G401 (cell line): Measurements from ENCODE around the gene PHLDA2. TPM values are rescaled to one million over a fixed set of nuclear protein-coding genes. Genes with fewer than 3 reads are reported as not detected.
"Not testable (repeated sequence)": the region's sequence is repeated elsewhere in the genome, so short reads cannot be mapped to it uniquely, and the experiment has no call there.

Experiments
- DNase-seq: peaks from one replicate; pipeline ENCODE4 v3.0.0-alpha.2; 2015; ENCODE audit warnings: low spot score
- in situ Hi-C: cut with HindIII; loops from 2 replicates; pipeline ENCODE4 v1.10.0; 2016; ENCODE audit warnings: low sequenced_read_pairs, mixed read lengths
- total RNA-seq: library from RNA; depleted of rRNA; stranded (reverse); fragments of >200 nt; shearing (Covaris generic); gene quantifications from 2 replicates; pipeline ENCODE4 v1.2.3, GENCODE V29; 2014

The PHLDA2 gene
- total RNA-seq, 1 experiment from 2014 or later, result 3.1 TPM

- in situ Hi-C loops, result no loop called here
Measured at GRCh38 chr11:2919188-2919587, 10.0 kb downstream of the PHLDA2 start.

GRCh38 chr11:2917842-2918490, 11.3 kb downstream of the PHLDA2 start:
- DNase-seq, result no peak
- in situ Hi-C loops, result no loop called here

More at GRCh38 chr11:2919188-2919587, 10.0 kb downstream of the PHLDA2 start:
- DNase-seq, result no peak

- in situ Hi-C loops, result no loop called here
- DNase-seq, result no peak
Measured at GRCh38 chr11:2916892-2917645, 12.2 kb downstream of the PHLDA2 start.

- no peak for DNase-seq
- in situ Hi-C loops, result no loop called here
Measured at GRCh38 chr11:2916114-2916891, 12.9 kb downstream of the PHLDA2 start.

- in situ Hi-C loops, result no loop called here
- no peak for DNase-seq
Measured at GRCh38 chr11:2915473-2915872, 13.7 kb downstream of the PHLDA2 start.

GRCh38 chr11:2914455-2915195, 14.6 kb downstream of the PHLDA2 start:
- DNase-seq, result no peak

GRCh38 chr11:2913776-2914175, 15.4 kb downstream of the PHLDA2 start:
- no peak for DNase-seq
- in situ Hi-C loops, result no loop called here

More at GRCh38 chr11:2914455-2915195, 14.6 kb downstream of the PHLDA2 start:
- in situ Hi-C loops, result no loop called here

GRCh38 chr11:2913019-2913431, 16.2 kb downstream of the PHLDA2 start:
- no peak for DNase-seq
- in situ Hi-C loops, result no loop called here

- DNase-seq, result no peak
- in situ Hi-C loops, result no loop called here
Measured at GRCh38 chr11:2912498-2912897, 16.7 kb downstream of the PHLDA2 start.

GRCh38 chr11:2911785-2912391, 17.3 kb downstream of the PHLDA2 start:
- no peak for DNase-seq
- in situ Hi-C loops, result no loop called here

- no peak for DNase-seq
- in situ Hi-C loops, result no loop called here
Measured at GRCh38 chr11:2911088-2911784, 18.0 kb downstream of the PHLDA2 start.

- no peak for DNase-seq
- in situ Hi-C loops, result no loop called here
Measured at GRCh38 chr11:2910401-2910955, 18.7 kb downstream of the PHLDA2 start.

- in situ Hi-C loops, result no loop called here
- no peak for DNase-seq
Measured at GRCh38 chr11:2909133-2909902, 19.9 kb downstream of the PHLDA2 start.

- in situ Hi-C loops, result no loop called here
- DNase-seq, result no peak
Measured at GRCh38 chr11:2908130-2908529, 21.1 kb downstream of the PHLDA2 start.

- in situ Hi-C loops, DNase-seq: not testable (repeated sequence)
Measured at GRCh38 chr11:2905299-2905698, 23.9 kb downstream of the PHLDA2 start.

GRCh38 chr11:2904153-2905052, 24.8 kb downstream of the PHLDA2 start:
- DNase-seq, result no peak

GRCh38 chr11:2903672-2904011, 25.6 kb downstream of the PHLDA2 start:
- in situ Hi-C loops, result no loop called here

More at GRCh38 chr11:2904153-2905052, 24.8 kb downstream of the PHLDA2 start:
- in situ Hi-C loops, result no loop called here

More at GRCh38 chr11:2903672-2904011, 25.6 kb downstream of the PHLDA2 start:
- DNase-seq, result no peak
